GM21367 (cell line): Measurements from ENCODE around the gene SPARCL1.
"Not testable (repeated sequence)": the region's sequence is repeated elsewhere in the genome, so short reads cannot be mapped to it uniquely, and the experiment has no call there.

Experiments used
- ATAC-seq: cut with Tn5 transposase; IDR thresholded peaks from one replicate; pipeline ENCODE4 v1.9.1; 2021; ENCODE audit not compliant: unreplicated experiment

SPARCL1 gene

DNA sequence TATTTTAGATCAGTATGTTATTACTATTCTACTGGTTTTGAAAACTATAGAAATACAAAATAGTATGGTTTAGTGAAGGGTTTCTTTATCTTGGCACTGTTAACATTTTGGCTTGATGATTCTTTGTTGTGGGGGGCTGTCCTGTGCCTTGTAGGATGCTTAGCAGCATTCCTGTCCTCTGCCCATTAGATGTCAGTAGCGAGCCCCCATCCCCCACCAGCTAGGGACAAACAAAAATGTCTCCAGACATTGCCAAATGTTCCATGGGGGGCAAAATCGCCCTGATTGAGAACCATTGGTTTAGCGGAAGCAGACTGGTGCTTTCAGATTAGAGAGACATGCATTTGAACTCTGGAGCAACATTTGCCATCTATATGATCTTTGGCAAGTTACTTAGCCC lies 23.3 kb downstream of the SPARCL1 start:
- ATAC-seq = no peak

DNA sequence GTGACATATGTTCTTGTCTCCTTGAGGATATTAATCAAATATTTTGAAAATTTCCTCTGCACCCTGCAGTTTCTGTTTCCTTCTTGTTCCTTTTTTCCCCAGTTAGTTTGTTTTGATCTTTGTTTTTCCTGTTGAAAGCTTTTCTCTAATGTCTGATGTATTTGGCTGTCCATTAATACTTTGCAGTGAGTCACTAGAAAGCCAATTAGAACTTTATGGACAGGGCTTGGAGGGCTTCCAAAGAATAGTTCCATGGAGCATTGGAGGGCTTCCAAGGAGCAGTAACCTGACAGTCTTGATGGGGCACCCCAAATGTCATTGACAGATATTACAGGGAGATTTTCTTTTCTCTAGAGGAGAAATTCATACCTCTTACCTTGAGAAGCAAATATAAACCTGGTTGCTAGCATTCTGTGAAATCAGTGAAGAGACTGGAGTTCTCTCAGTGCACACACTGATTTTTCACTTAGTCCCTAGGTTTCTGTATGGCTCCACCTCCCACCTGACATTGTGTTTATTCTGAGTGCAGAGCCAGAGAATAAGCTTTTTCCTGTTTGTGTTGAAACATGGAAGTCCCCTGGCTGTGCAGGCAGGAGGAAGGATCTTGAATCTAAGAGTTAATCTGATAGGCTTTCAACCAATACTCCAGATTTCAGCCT lies 26.5 kb downstream of the SPARCL1 start:
- ATAC-seq = no peak

DNA sequence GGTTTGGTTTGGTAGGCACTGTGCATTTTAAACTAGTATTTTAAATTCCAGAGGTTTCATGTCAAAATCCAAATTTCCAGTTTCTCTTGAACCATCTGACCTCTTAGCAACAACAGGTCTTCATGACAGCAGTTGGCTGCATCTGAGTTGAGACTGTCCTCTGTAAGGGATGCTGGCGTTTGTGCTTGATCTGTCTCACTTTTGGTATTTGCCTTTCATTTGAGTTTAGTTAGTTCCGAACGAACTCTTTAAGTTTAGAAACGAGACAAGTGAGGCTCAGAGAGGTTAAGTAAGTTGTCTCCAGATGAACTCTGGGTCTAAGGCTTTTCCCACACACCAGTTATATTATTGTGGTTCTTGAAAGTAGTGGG lies 29.1 kb downstream of the SPARCL1 start:
- ATAC-seq = peak; percentile 22

GRCh38 chr4:87499403-87500091 lies 29.6 kb downstream of the SPARCL1 start:
- peak; percentile 71 for ATAC-seq

DNA sequence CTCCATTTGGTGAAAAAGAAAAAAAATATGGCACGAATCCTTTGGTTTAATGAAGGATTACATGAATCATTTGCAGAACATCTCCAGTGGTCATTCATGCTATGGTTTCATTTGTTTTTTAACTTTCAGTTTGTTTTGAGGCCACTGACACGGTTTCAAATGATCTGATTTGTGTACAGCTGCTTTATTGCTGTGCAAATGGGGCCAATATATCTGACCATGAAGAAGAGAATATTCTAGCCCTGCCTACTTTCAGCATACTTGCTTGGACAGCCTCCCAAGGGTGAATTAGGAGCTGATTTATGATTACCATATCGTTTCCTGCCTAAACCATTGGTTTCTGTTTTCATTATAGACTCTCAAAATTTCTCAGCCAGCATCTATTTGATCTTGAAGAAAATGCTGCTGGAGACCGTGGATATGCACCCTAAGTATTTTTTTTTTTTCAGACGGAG lies 30.7 kb downstream of the SPARCL1 start:
- ATAC-seq = peak; percentile 58

DNA sequence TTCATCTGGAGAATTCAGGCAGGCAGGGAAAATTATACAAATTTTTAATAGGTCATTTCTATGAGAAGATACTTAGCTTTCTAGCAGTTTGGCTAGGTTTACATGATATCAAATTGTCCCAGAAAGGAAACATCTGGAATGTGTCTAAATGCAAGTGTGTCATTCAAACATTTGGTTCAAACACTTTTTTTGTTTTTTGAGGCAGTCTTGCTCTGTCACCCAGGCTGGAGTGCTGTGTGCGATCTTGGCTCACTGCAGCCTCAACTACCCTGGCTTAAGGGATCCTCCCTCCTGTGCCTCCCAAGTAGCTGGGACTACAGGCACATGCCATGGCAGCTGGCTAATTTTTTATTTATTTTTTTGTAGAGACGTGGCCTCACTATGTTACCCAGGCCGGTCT lies 31.6 kb downstream of the SPARCL1 start:
- ATAC-seq = no peak

DNA sequence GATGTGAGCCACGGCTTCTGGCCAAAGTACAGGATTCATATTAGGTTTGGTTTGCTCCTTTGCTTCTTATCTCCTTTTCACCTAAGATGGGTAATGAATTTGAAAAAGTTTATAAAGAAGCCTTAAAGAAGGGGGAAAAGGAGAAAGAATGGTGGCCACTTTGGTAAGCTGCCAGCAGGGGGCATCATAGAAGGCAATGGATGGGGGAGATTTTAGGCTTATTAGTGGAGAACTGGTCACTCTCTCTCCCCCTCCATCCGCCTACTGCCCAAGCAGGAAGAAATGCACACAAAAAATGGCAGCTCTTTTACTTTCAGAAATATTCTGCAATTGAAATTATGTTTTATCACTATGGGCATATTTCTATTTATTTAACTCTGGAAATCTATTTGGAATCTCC lies 32.0 kb downstream of the SPARCL1 start:
- no peak for ATAC-seq

GRCh38 chr4:87493115-87493514 lies 36.1 kb downstream of the SPARCL1 start:
- ATAC-seq = no peak

DNA sequence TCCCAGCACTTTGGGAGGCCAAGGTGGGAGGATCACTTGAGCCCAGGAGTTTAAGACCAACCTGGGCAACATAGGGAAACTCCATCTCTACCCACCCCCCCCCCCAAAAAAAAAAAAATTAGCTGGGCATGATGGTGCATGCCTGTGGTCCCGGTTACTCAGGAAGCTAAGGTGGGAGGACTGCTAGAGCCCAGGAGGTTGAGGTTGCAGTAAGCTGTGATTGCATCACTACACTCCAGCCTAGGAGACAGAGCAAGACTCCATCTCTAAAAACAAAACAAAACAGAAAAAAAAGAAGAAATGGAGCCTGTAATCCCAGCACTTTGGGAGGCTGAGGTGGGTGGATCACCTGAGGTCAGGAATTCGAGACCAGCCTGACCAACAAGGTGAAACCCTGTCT lies 37.3 kb downstream of the SPARCL1 start:
- ATAC-seq = not testable (repeated sequence)

GRCh38 chr4:87491436-87491835 lies 37.7 kb downstream of the SPARCL1 start:
- no peak for ATAC-seq

DNA sequence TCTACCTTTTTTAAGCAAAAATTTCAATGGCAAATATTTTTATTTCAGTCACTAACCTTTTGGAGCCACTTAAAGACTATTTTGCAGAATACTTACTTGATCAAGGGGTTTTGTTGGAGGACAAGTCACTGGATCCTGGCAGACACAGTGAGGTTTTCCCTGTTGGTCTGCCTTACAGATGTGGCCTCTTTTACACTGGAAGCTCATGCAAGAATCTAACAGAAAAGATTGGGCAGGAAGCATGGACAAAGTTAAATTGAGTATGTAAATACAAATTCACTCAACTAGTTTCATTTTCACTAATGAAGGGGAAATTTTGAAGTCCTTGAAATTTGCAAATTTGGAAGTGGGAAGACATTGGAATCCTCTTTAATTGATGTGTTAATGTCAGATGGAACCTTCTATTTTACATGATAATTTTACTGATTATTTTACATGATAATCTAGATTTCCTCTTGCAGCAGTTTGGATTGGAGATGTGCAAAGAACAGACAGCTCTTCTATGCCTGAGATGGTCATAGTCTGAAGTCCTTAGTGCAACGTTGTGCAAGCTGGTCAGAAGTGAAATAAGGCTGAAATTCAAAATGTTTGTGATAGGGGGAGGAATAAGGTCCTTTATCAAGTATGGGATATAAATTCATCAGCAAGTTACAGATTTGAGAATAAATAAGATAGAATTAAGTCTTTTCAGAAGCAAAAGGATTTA lies 38.4 kb downstream of the SPARCL1 start:
- no peak for ATAC-seq

GRCh38 chr4:87489678-87490077 lies 39.5 kb downstream of the SPARCL1 start:
- no peak for ATAC-seq

- not testable (repeated sequence) for ATAC-seq
Observed at GRCh38 chr4:87488666-87489065, 40.5 kb downstream of the SPARCL1 start.

GRCh38 chr4:87483247-87483646 lies 45.9 kb downstream of the SPARCL1 start:
- not testable (repeated sequence) for ATAC-seq

DNA sequence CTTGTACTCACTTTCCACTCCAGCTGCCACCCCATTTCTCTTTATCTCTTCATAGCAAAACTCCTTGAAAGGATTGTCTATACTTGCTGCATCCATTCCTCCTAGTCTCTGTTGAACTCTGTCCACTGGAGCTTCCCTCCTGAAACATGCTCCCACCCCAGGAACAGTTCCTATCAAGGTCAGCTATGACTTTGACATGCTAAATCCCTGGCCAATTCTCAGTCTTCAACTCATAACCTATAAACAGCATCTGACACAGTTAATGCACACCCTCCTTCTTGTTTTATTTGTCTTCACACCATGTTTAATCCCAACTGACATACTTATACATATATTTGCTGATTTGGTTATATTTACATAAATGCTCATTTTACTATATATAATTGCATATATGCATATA lies 47.8 kb downstream of the SPARCL1 start:
- ATAC-seq = no peak

- ATAC-seq = no peak
Observed at GRCh38 chr4:87478732-87479250, 50.4 kb downstream of the SPARCL1 start.

DNA sequence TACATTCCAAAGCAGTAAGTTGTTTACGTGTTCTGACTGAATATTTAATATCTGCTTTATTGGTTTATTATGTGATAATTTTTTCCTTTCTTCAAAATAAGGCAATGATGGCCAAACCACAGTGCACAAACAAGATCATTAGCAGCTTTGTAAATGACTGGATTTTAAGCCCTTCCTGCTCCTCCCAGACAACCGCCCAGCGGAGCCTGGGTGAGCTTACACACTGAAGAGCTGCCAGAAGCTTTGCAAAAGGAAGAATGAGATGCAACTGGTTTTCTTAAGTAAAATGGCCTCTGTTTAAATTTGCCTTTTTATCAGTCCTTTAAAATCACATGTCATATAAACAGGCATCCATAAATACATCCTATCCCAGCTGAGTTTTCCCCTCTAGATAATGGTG lies 52.2 kb downstream of the SPARCL1 start:
- no peak for ATAC-seq

- no peak for ATAC-seq
Observed at GRCh38 chr4:87469390-87469789, 59.8 kb downstream of the SPARCL1 start.

- ATAC-seq = no peak
Observed at GRCh38 chr4:87465739-87466366, 63.3 kb downstream of the SPARCL1 start.

- no peak for ATAC-seq
Observed at GRCh38 chr4:87462102-87462501, 67.1 kb downstream of the SPARCL1 start.

DNA sequence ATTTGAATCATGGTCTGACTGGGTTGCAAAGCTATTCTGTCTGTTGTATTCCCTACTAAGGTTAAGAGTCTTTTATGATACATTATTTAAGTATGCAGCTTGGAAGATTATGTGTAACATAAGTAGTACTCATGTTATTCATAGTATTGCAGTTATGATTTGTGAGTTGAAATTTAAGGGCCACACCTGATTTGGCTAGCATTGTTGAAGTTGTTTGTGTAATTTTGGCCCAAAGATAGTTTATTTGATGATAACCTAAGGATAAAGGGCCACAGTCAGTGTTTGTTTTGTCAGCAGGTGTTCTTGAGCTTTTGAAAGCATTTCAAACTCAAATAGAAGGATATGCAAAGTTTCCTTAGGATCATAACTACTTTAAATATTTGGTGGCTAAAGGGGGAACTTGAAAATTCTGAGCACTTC lies 67.9 kb downstream of the SPARCL1 start:
- no peak for ATAC-seq
